NCI-H2171 treated with DMSO at 0.1 percent for 48 hours (cell line): ENCODE results near the gene TSPAN14.

Experiments used
- DNase-seq: peaks from one replicate; lab custom pipeline; 2025; lab: John Stamatoyannopoulos, UW

TSPAN14 gene

DNA sequence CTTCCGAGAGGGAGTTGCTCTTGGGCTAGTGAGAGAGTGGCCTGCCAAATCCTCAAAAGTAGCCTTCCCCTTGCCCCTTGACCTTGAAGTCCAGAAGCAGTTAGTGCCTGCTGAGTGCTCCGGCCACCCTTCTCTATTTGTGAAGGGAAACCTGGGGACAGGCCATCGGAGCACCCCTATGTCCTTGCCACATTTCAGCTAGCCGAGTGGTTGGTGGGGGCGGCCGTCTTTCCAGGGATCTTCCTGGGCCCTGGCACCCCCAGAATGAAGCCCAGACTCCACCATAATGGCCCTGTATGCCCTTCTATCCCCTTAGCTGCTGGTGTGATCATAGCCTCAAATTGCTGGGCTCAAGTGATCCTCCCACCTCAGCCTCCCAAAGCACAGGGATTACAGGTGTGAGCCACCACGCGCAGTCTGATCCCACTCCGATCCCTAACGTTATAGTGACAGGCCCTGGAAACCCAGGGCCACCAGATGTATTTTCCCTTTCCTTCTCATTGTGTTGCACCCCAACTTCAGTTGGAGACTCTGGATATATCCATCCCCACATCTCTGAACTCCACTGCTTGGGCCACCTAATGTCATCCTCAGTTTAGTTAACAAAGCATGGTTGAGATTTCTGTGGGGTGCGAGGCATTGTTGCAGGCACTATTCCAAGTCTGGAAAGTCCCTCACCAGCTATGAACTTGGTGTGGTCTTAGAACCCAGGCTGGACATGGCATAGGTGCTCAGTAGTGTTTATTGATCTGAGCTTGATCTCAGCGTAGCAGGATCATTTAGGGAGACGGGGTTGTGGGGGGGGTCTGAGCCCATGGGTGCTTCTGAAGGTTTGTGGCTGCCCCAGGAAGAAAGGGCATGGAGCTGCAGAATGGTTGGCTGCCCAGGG lies 1.6 kb downstream of the TSPAN14 start:
- DNase-seq, result no peak

DNA sequence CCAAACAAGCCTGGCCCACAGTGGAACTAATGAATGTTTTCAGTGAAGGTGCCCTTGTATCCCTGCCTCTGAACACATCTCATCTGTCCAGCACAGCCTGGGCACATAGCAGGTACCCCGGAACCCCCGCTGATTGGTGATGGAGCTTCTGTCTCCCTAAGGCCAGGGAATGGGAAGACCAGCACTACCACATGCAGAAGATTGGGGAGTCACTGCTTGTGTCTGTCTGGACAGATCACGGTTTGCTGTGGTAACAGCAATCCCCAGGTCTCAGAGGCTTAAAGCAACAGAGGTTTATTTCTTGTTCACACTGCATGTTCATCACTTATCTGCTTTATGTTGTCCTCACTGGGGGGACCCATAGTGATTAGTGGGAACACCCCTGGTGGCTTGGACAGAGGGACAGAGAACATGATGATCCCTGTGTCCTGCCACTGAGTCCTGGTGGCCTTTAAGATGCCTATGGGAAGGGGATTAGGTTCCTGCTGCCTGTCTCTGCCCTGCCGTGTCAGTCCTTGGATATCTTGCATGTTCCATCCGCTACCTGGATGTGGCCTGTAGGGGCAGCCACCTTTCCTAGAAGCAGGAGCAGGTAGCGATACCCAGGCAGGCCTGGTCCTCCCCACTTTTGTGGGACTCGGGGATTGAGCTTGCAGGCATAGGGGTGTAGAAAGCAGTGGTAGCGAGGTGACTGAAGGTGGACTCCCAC lies 3.6 kb downstream of the TSPAN14 start:
- no peak for DNase-seq

DNA sequence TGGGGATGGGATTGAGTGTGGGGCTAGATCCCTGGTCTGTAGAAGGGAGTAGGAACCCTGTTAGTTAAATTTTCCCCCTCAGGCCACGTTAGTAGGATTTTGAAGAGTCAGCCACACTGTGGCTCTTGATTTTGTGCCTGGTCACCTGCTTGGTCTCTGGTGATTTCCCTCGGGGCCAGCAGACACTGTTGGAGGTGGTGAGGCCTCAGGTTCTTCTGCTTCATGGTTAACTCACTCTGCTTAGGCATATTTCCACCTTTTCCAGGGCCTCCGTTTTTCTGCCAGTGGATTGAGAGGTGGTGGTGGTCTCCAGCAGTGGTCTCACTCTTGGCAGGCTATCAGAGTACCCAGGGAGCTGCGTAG lies 4.1 kb downstream of the TSPAN14 start:
- no peak for DNase-seq

DNA sequence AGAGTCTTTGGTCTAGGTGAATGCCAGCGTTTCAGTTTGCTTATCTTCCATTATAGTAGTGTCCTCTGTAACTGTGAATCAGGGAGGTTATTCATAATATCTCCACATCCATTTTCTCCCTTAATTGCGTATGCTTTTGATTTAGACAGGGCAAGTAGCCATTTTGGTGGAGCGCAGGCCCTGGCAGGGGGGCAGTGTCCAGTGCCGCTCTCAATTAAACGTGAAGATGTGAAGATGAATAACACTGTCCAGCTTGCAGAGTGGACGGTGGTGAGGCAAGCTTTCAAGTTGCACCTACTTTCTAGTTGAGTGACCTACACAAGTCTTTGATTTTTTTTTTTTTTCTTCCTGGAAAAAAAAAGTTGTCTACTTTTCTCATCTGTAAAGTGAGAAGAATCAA lies 4.5 kb downstream of the TSPAN14 start:
- no peak for DNase-seq

DNA sequence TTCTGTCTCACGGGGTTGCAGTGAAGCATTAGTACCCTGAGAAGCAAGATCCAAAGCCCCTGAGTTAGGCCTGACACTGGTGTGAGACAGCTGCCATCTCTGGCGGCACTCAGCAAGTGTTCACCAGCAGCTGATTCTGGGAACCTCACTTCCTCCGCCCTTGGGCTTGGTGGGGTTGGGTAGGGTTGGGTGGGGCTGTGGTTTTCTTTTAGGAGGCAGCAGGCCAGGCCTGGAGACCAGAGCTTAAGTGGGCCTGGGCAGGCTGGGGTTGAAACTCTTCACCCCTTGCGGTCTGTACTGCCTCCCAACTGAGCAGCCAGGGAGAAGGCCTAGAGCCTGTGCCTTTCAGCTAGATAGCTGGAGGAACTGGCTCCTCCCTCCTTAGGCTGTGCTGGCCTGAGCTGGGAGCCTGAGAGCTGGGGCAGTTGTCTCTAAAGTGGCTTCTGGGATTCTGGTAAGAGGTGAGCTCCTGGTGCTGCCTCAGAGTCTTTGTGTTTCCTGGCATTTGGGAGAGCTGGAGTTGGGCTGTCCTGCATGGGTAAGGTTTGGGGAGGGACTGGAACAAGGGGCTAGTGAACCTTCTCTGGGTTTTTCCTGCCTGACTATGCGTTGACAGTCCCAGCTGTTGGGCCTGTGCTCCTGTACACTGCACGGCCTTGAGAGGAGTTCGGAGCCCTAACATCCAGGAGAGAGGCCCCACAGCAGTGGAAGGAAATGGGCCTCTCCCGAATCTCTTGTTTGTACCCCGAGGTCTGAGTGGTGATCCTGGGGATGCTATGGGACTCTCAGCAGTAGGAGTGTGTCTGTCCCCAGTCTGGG lies 5.1 kb downstream of the TSPAN14 start:
- no peak for DNase-seq

DNA sequence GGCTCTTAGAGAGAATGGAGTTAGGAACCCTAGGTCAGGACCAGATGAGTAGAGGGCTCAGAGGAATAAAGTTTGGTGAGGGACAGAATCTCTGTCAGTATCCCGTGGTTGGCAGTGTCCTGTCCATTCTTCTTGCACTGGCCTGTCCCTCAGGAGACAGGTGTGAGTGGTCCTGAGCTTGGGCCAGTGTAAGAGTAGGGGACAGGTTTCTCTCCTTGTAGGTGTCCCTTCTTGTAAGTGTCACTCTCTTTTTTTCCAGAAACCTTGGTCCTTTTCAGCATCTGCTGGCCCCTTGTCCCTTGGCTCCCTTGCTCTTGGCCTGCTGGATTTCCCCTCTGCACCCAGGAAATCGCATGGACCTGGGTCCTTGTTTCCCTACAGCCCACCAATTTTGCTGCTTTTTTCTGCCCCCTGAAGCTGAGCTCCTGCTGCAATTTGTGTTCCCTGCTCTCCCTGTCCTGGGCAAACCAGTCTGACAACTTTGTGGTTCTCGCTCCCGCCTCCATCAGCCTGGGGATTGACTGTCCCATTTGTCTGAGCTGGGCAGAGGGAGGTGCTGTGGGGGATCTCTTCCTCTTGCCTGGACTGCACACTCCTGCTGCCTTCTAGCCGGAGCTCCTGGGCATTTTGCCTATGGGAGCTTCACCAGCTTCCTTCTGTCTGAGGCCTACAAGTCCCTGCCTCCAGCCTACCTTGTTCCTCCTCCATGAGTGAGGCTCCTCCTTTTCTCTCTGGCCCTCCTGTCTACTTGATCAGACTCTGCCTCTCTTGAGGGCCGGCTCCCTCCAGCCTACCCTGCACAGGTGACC lies 6.5 kb downstream of the TSPAN14 start:
- DNase-seq, result no peak

DNA sequence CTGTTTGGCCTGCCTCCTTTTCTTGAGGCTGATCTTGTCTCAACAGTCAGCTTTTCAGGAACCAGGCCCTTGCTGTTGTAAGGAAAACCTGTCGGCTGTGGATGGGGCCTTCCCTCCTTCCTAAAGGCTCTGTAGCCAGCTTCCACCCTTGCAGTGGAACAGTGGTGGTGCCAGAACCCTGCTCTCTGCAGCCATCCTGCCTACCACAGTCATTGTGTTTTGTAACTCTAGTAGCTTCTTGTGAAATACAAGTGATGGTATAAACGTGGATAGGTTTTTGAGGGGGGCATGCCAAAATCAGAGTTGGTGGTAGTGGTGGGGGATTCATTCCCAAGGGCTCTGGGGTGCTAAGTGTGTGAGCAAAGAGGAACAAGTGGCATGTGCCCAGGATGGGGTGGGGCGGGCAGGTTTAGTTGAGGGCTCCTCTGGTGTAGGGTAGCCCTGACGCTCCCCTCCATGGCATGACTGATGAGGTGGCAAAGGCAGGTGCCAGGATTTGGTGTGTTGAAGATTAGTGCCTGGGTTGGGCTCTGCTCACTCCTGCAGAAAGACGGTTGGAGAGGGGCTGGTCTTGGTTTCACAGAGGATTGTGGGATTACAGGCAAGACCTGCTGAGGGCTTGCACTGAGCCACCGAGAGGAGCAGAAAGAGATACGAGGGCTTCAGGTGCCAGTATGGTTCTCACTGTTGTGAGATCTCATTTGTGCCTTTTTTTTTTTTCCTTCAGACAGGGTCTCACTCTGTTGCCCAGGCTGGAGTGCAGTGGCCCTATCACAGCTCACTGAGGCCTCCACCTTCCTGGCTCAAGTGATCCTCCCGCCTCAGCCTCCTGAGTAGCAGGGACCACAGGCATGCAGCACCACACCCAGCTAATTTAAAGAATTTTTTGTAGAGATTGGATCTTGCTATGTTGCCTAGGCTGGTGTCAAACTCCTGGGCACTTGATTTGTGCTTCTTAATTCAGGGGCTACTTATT lies 7.4 kb downstream of the TSPAN14 start:
- no peak for DNase-seq

DNA sequence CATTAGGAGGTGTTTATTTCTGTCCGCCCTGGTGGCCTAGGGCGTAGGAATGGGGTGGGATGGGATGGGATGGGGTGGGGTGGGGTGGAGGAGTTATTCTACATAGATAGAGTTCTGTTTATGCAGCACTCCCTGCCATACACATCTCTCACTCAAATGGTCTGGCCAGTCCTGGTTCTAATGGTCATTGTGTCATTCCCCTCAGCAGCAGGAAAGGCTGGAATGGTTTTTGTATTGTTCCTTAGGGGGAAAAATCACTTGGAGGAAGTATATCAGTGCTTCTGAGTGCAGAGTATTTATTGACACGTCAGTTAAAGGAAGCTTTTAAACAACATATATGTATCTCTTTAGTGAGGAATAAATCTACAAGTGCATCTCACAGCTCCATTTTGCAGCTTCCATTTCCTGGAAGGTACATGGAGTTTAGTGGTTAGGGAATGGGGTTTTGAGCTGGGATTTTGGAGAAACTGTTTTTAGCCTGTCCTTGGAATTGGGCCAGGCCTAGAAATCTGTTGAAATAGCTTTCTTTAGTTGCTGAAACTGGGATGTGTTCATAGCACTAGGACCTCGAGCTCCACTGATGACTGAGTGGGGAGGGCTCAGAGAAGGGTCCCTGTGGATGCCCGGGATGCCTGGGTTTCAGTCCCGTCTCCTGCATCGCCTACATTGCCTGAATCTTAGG lies 8.3 kb downstream of the TSPAN14 start:
- DNase-seq, result no peak

DNA sequence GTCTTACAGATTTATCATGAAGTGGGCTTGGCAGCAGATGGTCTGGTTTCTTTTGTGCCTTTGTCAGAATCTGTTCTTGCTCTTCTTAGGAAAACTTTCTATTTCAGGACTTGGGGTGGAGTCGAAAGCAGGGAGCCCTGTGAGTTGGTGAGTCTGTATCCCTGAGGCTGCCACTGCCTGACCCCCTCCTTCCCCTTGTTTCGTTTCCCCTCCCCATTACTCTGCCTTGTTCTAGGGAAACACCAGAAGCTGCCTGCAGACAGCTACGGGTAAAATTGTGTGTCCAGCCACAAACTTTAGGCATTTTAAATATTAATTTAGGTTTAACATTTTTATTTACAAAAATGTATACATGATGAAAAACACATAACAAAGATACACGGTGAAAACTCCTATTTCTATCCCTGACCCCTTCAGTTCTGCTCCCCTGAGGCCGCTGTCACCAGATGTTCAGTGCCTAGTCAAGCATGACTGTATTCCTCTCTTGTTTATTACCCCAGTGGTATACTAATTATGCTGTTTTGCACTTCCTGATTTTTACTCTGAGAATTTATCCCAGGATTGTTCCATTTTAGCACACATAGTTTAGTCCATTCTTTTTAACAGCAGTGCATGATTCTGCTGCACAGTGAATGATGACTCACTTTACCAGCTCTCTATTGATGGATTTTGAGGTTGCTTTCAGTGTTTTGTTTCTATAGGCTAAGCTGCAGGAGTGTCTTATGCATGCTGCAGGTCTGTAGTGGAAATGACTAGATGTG lies 9.1 kb downstream of the TSPAN14 start:
- peak; percentile 76 for DNase-seq

DNA sequence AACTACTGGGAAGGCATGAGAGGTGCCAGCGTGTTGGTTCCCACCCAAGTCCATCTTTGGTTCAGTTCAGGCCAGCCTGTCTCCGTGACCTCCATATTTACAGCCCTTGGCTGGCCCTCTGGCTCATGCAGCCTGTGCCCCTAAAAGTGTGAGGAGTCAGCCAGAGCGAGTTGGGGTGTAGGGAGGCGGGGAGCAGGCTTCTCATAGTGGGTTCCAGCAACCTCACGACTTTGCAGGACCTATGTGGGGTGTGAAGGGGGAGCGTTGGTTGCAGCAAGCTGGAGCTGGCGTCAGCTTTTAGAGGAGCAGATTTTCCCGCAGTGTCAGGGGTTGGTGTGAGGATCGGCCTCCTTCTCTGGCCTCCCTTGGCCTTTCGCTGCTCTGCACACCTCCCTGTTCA lies 9.8 kb downstream of the TSPAN14 start:
- no peak for DNase-seq

DNA sequence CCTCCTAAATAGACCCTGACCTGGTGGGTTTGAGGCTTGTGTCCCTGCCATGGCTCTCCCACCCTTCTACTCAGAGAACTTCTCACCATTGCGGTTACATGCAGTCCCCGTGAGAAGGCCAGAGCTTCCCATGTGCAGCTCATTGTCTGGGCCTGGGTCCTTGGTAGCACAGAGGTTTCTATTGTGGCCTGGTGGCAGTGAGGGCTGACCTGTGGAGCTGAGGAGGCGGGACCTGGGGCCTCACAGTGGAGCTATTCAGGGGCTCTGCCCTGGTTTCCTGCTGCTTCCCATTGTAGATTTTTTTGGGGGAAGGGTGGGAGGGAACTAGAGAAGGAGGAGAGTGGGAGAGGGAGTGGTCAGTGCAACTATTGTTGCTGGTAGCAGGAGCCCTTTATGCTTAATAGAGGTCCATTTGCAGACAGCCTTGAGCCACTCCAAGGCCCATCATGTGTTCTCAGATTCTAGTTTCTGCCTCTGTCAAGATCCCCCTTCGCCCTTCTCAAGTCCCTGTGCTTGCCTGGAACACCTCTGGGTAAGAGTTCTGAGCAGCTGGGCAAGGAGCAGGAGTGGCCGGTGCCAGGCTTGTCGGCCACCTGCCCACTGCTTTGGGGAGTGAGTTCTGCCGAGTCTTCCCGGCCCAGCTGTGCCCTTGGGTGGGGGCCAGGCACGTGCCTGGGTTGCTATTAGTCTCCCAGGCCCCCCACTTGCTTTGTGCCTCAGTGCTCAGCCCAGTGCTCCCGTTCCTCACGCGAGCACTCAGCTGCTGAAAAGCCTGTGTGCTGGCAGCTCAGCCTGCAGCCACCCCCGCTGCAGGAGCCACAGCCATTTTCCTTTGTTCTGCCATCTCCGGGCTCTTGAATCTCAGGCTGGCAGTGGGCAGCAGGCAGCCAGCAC lies 10.7 kb downstream of the TSPAN14 start:
- DNase-seq, result peak; percentile 38

DNA sequence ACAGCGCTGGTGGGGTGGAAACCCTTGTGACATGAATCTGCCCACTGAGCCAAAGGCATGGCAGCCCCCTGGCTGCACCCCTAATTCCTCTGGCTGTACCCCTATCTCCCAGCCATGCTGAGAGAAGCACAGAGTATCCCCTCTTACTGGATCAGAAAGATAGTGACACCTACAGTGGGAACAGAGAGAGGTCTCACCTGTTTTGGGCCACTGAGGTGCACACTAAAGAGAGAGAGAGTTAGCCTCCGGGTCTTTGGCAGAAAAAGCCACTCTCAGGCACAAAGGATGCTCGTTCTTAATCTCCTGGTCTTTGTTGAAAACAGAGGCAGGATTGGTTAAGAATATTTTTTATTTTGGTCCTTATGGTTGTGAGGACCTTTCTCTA lies 11.3 kb downstream of the TSPAN14 start:
- DNase-seq, result no peak

DNA sequence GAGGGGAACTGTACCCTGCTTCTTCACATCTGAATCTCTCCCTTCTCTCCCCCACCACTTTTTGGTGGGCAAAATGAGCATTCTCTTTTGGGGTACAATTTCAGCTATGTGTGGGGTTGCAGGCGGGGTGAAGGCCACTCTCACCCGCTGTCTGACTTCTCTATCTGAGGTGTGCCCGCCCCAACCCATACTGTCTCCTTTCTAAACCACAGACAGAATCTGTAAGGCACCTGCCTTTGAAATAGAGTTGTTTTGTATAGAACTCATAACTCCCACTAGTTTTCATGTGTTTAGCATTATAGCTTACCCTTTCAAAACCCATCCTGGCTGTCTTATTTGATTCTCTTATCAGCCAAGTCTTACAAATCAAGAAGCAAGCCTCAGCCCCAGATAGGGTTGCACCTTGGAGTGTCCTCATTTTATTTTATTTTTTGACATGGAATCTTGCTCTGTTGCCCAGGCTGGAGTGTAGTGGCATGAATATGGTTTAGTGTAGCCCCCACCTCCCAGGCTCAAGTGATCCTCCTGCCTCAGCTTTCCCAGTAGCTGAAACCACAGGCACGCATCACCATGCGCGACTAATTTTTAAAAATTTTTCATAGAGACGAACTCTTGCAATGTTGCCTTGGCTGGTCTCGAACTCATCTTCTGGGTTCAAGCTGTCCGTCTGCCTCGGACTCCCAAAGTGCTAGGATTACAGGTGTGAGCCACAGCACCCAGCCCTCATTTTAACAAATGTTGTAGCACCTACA lies 11.9 kb downstream of the TSPAN14 start:
- DNase-seq, result no peak

DNA sequence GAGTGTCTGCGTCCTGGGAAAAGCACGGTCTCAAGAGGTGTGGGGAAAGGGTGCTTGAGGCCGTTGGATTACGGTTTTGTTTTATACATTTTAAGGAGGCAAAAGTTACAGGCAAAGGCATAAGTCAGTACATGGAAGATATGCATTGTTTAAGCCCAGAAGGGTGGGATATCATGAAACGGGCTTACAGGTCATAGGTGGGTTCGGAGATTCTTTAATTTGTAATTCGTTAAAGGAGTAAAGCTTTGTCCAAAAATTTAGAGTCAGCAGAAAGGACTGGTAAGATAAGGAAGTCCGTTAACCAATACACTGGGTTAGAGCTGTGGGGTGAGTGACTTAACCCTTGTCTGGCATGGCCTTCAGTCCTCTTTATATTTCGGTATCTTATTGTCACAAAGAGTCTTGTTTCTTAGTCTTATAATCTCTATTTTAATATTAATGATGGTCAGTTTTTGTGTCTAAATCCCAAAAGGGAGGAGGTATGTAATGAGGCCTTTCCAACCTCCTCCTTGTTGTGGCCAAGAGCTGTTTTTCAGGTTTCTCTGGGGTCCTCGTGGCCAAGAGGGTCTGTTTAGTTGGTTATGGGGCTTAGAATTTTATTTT lies 12.7 kb downstream of the TSPAN14 start:
- DNase-seq, result no peak

DNA sequence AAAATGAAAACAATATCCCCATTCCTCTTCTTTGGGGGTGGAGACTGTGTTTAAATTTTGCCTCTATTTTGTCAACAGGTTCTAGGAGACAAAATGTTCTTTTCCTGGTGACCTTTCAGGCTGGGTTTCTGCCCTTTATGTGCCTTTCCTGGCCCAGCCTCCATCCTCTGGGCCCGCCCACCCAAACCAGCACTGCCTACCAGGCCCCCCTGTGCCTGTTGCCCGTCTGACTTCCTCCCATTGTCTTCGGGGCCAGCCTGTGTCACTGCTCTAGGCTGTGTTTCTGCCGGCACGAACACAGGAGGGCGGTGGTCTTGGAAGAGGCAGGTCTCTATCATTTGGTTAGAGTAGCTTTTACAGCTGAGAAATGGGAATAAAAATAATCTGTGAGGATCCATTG lies 13.9 kb downstream of the TSPAN14 start:
- DNase-seq, result no peak

DNA sequence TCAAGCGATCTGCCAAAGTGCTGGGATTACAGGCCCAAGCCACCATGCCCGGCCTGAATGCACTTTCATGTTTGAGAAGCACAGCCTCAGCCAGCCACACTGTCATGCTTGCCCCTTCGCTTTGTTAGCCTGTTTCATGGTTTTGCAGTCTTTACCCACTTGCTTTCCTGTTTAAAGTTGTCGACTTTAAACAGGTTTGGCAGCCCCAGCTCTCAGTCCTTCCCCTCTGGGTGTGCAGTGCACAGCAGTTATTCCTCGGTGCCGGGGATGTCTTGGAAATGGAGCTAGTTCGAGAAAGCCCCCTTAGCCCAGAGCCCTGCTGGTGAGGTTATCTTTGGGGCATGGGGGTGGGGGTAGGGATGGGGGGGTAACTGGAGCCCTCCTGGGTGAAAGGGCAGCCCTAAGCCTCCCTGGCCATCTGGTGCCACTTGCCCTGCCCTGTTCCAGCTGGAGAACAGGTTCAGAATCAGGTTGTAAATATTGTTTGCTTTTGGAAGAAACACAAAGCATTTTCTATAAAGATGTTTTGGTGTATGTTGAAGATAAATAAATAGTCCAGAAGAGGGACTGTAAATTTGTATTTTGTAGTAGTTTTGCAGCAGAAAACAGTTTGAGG lies 14.8 kb downstream of the TSPAN14 start:
- DNase-seq, result peak; percentile 49

DNA sequence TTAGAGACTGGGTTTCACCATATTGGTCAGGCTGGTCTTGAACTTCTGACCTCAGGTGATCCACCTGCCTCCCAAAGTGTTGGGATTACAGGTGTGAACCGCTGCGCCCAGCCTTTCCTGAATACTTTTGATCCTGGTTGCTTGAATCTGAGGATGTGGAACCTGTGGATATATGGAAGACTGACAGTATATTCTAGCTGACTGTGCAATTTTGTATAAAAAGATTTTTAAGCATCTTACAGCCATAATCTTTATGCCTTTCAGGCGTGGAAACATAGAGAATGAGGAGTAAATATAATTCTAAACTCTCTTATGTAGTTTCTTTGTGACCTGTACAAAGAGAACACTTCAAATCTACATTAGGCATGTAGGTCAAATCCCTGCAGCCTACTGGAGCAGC lies 16.2 kb downstream of the TSPAN14 start:
- DNase-seq, result no peak
